CD4-positive, alpha-beta T cell treated with Interleukin-4 for 1 hour (primary cell): Measurements from ENCODE around the gene SLC25A25.
"Not testable (repeated sequence)": the region's sequence is repeated elsewhere in the genome, so short reads cannot be mapped to it uniquely, and the experiment has no call there.

Source experiments
- DNase-seq, 2 donors: peaks; one replicate each; pipeline ENCODE4 v3.0.0-alpha.2; 2020 to 2022

SLC25A25 gene

DNA sequence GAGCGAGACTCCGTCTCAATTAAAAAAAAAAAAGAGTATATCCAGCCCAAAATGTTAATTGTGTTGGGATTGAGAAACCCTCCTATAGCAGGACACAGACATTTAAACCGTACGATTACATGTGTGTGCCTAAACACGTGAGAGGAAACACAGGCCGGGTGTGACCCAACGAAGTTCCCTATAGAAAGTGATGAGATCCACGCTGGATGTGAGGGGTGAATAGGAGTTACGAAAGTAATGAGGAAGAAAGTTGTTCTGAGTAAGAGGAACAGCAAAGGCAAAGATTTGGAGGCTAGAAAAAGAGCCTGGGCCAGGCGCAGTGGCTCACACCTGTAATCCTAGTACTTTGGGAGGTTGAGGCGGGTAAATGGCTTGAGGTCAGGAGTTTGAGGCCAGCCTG, 14.5 kb upstream of the SLC25A25 start:
- DNase-seq: peak; percentile 28 to 71

DNA sequence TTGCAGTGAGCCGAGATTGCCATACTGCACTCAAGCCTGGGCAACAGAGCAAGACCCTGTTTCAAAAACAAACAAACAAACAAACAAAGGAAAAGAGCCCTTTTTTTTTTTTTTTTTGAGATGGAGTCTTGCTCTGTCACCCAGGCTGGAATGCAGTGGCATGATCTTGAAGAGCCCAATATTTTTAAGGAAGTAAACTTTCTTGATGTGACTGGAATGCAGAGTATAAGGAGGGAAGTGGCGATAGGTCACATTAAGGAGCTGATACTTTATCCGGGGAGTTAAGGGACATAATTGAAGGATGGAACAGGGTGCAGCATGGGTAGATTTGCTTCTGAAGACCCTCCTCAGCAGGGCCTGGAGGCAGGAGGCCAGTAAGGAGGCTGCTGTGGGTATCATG, 13.9 kb upstream of the SLC25A25 start:
- DNase-seq: no peak

DNA sequence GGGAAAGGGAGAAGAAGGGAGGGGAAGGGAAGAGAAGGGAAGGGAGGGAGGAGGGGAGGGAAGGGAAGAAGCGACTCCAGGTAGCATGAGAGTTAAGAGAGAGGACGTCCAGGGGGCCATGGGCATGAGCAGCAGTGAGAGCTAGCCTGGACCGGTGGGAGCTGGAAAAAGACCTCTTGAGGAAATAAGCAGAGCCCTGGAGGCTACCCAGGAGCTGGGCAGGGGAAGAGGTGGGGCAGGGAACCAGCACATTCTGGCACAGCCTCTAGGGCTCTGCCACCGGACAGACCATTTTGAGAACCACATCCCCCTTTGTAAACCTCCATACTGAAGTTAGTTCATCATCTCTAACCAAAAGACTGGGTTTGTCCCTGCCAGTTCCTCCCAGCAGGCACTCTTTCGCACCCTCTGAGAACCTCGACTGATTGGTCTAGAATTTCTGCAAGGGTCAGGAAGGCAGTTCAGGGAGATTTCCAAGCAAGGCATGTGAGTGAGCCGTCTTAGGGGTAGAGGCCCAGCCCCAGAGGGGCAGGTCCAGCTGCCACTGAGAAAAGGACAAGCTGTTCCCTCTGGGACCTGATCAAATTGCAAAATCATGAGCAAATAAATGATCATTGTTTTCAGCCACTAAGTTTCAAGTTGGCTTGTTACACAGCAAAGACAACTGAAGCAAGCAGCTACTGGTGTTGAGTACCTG, 12.5 kb upstream of the SLC25A25 start:
- no peak for DNase-seq

DNA sequence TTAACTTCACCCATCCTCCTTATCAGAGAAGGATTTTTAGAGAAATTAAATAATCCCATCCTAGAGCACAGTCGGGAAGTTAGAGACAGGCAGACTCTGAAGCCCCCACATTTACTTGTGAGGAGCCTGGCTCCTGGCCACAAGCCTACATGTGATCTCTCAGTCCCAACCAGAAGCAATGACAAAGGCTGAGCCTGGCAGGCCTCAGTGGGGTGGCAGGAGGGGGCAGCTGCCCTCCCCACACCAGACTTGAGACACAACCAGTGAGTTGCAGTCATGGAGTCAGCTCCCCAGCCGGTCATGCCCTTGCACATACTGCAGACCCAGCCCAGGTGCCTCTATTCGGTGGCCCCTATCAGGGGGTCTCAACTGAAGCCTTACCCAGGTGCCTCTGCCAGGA, 11.9 kb upstream of the SLC25A25 start:
- no peak for DNase-seq

DNA sequence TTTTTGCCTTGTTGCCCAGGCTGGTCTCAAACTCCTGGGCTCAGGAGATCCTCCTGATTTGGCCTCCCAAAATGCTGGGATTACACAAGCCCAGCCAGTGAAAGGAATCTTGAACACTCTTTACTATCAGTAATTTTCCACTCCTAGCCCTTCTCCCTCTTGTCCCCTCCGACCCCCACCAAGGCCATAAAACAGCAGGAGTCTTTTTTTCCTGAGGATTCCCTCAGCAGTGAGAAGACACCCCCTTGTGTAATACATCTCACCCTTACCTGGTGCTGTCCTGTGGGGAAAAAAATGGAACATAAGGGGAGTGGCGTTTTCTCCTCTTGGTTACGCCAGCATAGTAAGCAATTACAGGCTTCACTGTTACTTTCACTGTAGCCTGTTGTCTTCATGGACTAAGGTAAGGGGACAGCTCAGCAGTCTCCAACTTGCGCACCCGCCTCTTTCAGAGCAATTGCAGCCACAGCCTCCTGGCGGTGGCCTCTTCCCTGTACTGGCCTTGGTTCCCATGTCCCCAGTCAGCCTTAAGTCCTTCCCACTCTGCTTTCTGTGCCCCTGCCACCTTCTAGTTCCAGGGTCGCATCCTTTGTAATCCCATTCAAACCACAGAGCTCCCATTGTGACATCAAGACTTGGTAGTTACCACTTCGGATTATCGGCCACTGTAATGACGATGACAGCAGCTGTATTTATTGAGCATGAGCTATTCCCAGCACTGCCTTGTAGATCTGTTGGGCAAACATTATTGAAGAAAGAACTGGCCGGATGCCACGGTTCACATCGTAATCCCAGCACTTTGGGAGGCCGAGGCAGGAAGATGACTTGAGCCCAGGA, 10.9 kb upstream of the SLC25A25 start:
- no peak for DNase-seq

DNA sequence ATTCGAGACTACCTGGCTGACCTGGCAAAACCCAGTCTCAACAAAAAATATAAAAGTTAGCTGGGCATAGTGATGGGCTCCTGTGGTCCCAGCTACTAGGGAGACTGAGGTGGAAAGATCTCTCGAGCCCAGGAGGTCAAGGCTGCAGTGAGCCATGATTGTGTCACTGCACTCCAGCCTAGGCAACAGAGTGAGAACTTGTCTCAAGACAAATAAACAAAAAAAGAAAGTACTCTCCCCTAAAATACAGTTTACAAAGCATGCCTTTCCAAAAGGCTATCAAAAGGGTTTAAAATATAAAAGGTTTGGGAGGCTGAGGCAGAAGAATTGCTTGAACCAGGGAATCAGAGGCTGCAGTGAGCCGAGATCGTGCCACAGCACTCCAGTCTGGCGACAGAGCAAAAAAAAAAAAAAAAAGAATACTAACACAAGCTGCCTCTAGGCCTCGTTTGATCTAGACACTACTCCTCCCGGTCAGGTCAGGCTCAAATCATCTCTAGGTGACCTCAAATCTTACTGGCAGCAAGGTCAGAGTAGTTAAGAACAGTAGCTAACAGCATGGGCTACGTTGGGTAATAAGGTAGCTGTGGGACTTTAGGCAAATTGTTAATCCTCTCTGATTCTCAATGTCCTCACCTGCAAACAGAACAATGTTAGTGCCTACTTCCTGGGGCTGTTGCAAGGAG, 10.2 kb upstream of the SLC25A25 start:
- no peak for DNase-seq

DNA sequence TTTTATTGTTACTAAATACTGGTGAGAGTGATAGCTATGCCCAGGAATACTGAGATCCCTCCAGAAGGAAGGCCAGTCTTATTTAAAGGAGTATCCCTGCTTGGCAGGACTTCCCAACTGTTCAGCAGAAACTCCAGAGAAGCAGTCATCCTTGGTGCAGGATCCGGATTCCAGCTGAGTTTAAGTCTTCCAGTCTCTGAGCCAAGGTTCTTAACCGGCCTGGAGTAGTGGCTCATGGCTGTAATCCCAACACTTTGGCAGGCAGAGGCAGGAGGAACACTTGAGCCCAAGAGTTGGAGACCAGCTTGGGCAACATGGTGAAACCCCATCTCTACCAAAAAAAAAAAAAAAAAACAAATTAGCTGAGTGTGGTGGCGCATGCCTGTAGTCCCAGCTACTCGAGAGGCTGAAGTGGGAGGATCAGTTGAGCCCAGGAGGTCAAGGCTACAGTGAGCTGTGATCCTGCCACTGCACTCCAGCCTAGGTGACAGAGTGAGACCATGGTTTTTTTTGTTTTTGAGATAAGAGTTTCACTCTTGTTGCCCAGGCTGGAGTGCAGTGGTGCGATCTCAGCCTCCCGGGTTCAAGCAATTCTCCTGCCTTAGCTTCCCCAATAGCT, 8.6 kb upstream of the SLC25A25 start:
- no peak for DNase-seq

DNA sequence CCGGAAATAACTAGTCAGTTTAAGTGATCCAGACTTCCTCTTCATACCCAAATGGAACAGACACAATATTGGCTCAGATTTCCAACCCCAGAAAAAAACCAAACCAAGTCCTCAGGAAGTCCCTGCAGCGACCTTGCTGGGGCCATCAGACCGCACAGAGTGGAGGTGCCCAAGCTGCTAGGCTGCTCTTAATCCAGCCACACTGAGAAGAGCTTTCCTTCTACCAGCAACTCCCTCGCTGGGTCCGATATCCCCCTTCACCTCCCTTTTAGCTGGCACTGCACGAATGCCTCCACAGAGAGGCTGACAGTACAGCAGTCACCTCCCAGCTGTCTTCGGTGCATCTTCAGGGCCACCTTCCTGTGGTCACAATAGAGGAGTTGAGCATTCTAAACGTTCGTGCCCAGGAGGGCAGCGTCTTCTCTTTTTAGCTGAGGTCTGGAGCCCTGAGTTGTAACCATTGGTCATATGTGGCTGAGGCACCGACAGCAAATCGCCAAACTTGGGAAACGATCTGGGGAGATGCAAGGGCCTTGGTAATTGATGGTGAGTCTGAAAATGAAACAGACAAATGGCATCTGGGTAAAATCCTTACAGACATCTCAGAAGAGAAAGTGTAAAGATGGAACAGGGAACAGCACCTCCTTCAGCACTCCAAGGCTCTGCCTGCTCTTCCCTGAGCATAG, 6.6 kb upstream of the SLC25A25 start:
- DNase-seq: peak in 1 of 2 donors; percentile 30

DNA sequence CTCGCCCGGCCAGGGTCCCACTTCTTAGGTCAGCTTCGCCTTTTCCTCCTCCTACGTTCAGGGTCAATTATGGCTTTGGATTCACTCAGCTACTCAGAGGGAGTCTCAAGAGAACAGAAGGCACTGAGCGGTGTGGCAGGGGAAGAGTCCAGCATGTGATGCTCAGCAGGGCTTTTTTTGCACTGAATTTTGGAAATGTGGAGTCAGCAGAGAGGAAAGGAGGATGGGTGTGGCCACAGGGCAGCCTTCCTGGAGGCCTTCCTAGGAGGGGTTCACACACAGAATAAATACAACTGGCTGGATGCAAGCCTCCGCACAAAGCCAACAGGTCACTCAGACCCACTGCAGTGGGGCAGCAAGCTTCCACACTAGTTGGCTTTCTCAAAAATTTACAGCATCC, 5.8 kb upstream of the SLC25A25 start:
- DNase-seq: no peak

DNA sequence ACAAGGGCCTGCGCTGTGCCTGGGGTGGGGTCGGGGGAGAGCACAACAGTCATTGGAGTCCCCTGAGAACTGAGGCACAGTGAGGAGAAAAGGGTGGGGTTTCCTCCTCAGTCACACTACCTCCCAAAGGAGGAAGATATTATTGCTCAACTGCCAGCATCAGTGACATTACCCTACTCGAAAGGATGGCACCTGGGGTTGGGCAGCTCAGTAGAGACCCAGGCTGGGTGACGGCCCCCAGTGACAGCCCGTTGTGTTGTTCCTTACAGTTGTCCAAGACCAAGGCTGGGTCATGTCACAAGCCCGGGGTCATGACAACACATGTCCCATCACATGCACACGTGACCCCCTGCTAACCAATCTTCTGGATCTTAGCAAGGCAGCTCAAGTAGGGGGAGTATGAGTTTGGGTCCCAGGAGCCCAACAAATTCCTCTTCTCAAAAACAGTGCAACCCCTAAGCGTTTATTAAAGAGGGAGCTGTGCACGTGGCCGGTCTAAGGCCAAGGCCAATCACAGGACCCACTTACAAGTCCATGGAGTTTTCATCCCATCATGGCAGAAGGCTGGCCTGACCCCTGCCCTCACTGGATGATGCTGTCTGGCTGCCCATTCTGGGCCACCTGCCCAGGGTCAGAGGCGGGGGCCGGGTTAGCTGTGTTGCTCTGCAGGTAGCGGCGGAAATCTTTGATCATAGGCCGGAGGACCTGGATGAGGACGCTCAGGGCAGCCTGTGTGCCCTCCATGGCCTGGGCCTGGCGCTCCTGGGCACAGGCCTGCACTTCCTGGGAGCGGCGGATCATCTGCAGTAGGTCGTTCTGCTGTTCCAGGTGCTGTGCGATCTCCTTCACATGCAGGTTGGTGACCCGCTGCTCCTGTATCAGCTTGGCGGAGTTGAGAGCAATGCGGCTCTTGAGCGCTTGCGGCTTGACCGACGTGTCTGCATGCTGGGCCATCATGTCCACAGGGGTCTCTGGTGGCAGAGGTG, 4.9 kb upstream of the SLC25A25 start:
- no peak for DNase-seq

DNA sequence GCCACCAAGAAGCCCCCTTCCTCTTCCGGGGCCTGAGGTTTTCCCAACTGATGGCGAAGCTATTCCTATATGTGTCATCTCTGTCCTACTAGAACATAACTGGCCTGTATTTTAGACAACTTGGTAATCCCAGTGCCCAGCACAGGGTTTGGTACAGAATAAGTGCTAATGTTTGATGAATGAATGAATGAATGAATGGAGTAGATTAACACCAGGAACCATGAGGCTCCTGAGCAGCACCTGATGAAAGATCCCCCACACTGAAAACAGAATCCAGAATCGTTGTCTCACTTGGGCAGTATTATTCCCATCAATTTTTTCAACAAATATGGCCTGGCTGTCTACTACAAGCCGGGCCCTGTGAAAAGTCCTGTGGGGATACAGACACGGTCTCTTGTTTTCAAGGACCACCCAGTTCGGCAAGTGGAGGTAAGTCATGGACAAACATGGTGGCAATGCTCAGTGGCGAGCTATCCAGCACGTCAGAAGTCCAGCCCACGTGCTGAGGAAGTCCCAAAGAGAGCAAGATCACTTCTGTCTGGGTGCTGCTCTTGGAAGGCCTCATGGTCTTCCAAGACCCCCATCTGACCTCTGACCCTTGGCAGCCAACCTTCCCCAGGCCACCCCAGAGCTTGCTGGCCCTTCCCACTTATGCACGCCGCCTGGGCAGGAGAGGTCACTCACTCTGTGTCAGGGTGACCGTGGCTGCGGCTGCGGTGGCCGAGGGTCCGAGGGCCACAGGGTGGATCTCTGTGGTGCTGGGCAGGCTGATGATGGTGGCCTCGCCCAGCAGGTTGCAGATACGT, 1.9 kb upstream of the SLC25A25 start:
- DNase-seq: no peak

DNA sequence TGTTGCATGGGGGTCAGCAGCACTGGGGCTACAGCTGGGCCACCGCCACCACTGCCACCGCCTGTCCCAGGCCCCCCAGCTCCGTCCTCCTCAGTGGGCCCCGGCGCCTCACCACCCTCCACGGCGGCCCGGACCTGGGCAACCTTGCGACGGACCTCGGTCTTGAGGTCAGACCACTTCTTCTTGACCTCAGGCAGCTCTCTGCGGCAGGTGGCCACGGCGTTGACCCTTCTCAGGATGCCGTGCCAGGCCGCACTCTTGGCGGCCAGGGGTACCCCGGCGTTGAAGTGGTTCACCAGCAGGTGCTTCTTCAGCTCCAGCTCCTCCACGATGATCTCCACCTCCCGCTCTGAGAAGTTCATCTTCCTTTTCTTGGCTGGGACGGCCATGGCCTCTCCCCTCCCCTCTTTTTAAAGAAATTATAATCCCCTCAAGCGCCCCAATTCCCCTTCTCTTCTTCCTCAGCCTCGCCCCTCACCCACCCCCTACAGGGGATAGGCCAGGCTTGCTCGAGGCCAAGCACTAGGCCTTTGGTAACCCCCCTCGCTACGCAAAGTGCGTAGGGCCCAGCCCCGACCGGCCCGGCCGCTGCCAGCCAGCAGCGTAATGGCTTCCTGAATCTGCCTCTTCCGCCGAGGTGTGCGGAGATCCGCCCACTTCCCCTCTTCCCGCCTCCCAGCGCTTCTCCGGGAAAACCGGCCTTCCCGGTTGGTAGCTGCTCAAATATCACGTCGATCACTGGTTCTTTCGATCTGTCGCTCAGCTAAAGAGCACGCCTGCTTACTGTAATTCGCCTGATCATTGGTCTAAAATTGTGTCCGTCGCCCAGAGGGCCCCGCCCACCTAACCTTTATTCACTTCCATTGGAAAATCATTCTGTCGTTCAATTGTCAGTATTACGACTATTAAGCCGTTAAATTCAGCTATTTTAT, 1.1 kb upstream of the SLC25A25 start, which contains the start of gene NAIF1:
NAIF1 (minus strand) TSS at position 608 of the 932 bp plus-strand sequence; CDS start at position 389, 219 bp downstream.
- peak; percentile 99 for DNase-seq

DNA sequence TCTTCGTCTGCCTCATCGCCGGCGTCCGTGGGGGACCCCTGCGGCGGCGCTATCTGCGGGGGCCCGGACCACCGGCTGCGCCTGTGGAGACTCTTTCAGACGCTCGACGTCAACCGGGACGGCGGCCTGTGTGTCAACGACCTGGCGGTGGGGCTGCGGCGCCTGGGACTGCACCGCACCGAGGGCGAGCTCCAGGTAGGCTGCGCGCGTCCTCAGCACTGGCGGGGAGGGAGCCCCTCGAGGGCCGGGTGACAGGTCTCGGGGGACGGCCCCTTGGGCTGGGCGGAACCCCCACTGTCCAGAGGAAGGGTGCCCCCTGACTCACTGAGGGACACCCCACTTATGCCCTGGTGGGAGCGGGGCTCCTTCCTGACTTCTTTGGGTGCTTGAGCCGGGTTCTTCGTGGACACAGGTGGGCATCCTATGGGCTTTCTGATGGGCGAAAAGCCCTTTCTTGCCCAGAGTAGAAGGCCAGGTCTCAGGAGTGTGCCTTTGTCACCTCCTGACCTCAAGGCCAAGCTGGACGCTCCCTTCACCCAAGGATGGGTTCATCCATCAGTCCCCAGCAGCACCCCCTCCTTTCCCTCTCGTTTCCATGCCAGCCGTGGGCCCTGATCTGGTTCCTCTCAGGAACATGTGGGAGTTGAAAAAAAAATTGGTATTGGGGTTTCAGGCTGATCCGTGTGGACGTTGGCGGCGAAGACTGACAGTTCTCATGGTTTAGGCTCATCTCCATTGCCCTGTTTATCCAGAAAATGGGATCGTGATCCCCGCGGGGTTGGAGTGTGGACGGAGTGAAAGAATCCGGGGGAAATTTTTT, 564 bp downstream of the SLC25A25 start:
- peak in 1 of 2 donors; percentile 27 for DNase-seq

DNA sequence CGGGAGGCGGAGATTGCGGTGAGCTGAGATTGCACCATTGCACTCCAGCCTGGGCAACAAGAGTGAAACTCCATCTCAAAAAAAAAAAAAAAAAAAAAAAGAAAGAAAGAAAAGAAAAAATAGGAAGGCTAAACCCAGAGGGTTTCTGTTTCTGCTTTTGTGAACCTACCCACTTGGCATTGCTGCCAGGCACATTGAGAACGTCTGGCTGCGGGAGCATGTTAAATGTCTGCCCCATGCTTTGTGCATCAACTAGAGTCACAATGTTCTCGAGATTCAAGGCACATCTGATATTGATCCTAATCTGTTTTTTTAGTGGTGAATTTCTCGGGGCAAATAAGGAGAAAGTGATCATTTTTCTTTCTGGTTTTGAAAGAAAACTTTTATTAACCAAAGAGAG, 2.8 kb downstream of the SLC25A25 start:
- DNase-seq: no peak

DNA sequence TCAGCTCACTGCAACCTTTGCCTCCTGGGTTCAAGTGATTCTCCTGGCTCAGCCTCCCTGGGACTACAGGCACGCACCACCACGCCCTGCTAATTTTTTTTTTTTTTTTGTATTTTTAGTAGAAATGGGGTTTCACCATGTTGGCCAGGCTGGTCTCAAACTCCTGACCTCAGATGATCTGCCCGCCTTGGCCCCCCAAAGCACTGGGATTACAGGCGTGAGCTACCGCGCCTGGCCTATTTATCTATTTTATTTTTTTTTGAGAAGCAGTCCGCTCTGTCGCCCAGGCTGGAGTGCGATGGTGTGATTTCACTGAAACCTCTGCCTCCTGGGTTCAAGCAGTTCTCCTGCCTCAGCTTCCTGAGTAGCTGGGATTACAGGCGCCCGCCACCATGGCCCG, 3.4 kb downstream of the SLC25A25 start:
- DNase-seq: not testable (repeated sequence)

DNA sequence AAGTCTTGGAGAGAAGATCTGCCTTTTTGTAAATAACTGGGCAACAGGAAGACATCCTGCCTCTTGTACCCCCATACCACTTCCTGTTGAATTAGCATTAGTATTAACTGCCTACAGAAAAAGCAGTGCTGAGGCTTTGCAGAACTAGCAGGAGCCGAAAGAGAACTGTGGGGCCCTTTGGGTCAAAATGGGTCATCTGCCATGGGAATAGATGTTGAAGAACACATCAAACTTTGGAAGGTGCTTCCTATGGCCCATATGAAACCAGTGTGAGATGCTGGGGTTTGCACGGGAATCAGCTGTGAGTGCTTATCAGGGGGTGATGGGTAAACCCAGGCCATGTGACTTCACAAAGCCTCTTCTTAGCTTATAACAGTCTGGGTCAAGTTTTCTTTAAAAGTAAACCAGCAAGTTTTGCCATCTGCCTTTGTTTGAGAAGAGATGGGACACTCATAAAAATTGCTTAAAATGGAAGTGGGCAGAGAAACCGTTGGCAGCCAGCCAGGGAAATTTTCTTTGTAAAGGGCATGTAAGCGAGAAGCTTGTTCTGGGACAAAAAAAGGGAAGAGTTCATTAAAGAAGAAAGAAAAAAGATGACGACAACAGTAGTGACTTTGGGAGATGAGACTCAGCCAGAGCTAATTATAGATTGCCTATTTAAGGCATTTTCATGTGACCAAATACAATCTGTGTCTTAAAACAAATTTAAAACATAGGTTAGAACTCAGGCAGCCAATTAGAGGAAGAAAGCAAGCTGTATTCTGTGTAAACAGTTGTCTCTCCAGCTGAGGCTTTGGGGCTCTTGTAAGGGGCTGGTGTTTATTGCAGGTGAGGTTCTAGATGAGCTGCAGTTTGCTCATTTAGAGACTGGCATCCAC, 4.4 kb downstream of the SLC25A25 start:
- peak; percentile 79 for DNase-seq

DNA sequence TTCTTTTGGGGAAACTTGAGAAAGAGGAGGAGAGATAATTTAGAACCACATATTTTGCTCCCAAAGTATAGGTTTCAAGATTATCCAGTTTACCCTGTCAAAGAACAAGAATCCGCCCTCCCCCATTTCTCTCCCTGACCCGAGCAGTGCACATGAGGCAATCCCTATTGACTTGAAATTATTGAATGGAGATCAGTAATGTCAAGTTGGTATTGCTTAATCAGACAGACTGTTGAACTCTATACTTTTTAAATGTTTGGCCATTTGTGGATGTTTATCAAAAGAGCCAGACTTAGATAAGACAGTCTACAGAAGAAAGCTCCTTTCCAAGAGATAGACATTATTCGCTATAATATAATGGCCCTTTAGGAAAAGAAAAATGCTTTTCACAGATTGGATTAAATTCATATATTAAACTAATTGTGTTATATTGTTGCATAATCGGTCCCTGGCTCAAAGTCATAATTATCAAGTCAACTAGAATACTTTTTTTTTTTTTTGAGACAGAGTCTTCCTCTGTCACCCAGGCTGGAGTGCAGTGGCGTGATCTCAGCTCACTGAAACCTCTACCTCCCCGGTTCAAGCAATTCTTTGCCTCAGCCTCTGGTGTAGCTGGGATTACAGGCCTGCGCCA, 5.3 kb downstream of the SLC25A25 start:
- DNase-seq: no peak
